ENCODE results near the gene LDHD. TPM values are rescaled to one million over a fixed set of nuclear protein-coding genes. Genes with fewer than 3 reads are reported as not detected.
"Not testable (repeated sequence)": the region's sequence is repeated elsewhere in the genome, so short reads cannot be mapped to it uniquely, and the experiment has no call there.

Gene LDHD
- total RNA-seq, 2 experiments from 2014 or later, result 0.18 to 0.28 TPM

DNA sequence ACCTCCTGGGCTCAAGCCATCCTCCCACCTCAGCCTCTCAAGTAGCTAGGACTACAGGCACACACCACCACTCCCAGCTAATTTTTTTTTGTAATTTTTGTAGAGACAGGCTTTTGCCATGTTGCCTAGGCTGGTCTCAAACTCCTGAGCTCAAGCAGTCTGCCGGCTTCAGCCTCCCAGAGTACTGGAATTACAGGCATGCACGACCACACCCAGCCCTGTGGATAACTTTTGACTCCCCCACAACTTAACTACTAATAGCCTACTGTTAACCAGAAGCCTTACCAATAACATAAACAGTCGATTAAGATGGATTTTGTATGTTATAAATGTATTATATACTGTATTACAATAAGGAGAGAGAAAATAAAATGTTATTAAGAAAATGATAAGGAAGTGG lies 25.0 kb downstream of the LDHD start:
- CTCF ChIA-PET, result interaction anchor here (1.7 kb wide), 1 partner anchor 20 kb away, joined by 7 read pairs; no protein-coding TSS in a partner anchor
- H3K27ac Mint-ChIP-seq; H3K27me3 Mint-ChIP-seq; H3K9me3 Mint-ChIP-seq; H3K4me3 Mint-ChIP-seq; POLR2A ChIA-PET; H3K36me3 Mint-ChIP-seq (ENCODE audit: low read depth); DNase-seq: not testable (repeated sequence)
- peaks cover 13% of the 10 kb centered on the region for H3K4me1 Mint-ChIP-seq

DNA sequence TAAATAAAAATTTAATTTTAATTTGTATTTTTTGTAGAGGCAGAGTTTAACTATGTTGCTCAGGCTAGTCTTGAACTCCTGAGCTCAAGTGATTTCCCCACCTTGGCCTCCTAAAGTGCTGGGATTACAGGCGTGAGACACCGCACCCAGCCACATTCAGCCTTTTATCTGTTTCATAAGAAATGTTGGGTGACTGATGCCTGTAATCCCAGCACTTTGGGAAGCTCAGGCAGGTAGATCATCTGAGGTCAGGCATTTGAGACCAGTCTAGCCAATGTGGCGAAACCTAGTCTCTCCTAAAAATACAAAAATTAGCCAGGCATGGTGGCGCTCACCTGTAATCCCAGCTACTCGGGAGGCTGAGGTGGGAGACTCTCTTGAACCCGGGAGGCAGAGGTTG lies 25.7 kb downstream of the LDHD start:
- POLR2A ChIA-PET, result interaction anchor here (1.0 kb wide), 1 partner anchor 38 kb away, joined by 4 read pairs; no protein-coding TSS in a partner anchor
- CTCF ChIA-PET, result interaction anchor here (0.7 to 1.7 kb wide), 2 partner anchors 15 to 20 kb away, joined by 3 to 7 read pairs; no protein-coding TSS in a partner anchor

DNA sequence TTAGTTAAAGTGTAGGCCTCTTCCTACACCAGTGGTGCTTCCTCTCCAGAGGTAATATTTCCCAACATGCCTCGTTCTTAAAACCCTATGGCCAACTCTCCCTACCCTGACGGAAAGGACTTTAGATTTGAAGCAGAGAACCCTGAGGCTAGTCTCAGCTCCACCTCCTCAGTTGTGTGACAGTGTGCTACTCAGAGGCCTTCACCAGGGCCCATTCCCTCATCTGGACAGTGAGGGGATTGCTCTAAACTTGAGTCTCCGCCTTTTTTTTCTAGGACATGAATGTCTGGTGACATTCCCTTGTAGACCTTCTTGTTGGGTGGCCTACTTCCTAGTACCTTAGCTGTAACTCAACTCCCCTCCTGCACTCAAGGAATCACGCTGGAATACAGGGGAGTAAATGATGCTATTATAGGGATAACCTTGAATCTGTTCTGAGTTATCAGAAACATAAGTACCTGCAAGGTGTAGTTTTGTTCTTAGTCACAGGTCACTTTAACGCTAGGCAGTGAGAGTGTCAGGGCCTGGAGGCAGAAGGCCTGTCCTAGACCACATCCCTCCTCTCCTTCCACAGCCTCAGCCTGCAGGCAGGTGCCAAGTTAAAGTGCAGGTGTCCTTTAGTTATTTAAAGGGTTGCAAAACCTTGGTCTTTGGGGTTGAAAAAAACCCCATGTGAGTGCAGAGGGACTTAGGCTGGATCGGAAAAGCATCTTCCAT lies 26.9 kb downstream of the LDHD start:
- Mint-ChIP-seq H3K27ac (no peak overlapping the region), H3K9me3 (no peaks in the 10 kb centered on the region), H3K4me3 (no peak overlapping the region), H3K36me3 (ENCODE audit: low read depth) (peaks cover 11% of the 10 kb centered on the region), H3K27me3 (no peaks in the 10 kb centered on the region), H3K4me1 (peaks cover 13% of the 10 kb centered on the region)
- no peak for DNase-seq
- ChIA-PET CTCF (interaction anchor here (1.4 to 1.7 kb wide), 3 partner anchors 9 to 21 kb away, joined by 3 to 7 read pairs (median 4); no protein-coding TSS in a partner anchor), POLR2A (interaction anchor here (1.0 to 1.5 kb wide), 2 partner anchors 9 to 37 kb away, joined by 4 read pairs; no protein-coding TSS in a partner anchor)

More for the DNA sequence above, 25.7 kb downstream of the LDHD start:
- not testable (repeated sequence) for H3K4me3 Mint-ChIP-seq; H3K27ac Mint-ChIP-seq; DNase-seq; H3K36me3 Mint-ChIP-seq (ENCODE audit: low read depth); H3K27me3 Mint-ChIP-seq; H3K9me3 Mint-ChIP-seq
- peaks cover 11% of the 10 kb centered on the region for H3K4me1 Mint-ChIP-seq

DNA sequence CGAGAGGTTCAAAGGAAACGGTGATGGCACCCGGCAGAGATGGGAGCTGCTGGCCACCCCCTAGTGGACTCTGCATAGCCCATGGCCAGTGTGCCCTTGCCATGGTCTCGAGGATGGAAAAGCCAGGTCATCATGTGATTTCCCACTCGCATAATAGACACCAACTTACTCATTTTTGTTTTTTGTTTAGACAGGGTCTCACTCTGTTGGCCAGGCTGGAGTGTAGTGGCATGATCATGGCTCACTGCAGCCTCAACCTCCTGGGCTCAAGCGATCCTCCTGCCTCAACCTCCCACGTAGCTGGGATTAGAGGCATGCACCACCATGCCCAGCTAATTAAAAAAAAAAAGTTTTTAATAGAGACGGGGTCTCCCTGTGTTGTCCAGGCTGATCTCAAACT lies 27.6 kb downstream of the LDHD start:
- Mint-ChIP-seq H3K9me3 (no peaks in the 10 kb centered on the region), H3K27me3 (no peaks in the 10 kb centered on the region), H3K4me1 (peaks cover 14% of the 10 kb centered on the region), H3K36me3 (ENCODE audit: low read depth) (peaks cover 12% of the 10 kb centered on the region), H3K27ac (no peak overlapping the region), H3K4me3 (no peak overlapping the region)
- CTCF ChIA-PET, result interaction anchor here (1.3 to 1.6 kb wide), 3 partner anchors 9 to 91 kb away, joined by 3 to 4 read pairs (median 3); partner anchors contain the start of gene ZNRF1
- POLR2A ChIA-PET, result interaction anchor here (1.5 kb wide), 1 partner anchor 9 kb away, joined by 4 read pairs; no protein-coding TSS in a partner anchor
- no peak for DNase-seq

DNA sequence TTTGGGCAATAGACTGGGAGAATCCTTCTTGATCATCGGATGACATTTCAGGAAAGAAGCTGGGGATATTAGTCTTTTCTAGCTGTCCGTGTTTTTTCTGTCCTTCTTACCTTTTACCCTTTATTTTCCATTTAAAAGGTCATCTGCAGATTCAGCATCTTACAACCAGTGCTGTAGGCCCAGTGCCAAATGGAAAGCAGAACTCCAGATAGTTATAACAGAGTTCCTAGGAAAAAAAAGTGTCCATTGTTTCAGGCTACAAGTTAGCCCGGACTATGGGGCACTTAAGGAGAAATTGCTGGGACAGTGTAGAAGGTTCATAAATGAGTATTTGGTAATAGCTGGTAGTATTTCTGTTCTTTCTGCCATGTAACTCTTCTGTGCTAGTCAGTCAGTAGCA lies 28.4 kb downstream of the LDHD start:
- Mint-ChIP-seq H3K9me3 (no peaks in the 10 kb centered on the region), H3K4me3 (no peak overlapping the region), H3K27ac (no peak overlapping the region), H3K4me1 (peaks cover 14% of the 10 kb centered on the region), H3K27me3 (no peaks in the 10 kb centered on the region), H3K36me3 (ENCODE audit: low read depth) (peaks cover 12% of the 10 kb centered on the region)
- no peak for DNase-seq
- ChIA-PET POLR2A (no interaction called here), CTCF (interaction anchor here (1.0 to 1.3 kb wide), 3 partner anchors 11 to 90 kb away, joined by 3 read pairs; partner anchors contain the start of gene ZNRF1)

DNA sequence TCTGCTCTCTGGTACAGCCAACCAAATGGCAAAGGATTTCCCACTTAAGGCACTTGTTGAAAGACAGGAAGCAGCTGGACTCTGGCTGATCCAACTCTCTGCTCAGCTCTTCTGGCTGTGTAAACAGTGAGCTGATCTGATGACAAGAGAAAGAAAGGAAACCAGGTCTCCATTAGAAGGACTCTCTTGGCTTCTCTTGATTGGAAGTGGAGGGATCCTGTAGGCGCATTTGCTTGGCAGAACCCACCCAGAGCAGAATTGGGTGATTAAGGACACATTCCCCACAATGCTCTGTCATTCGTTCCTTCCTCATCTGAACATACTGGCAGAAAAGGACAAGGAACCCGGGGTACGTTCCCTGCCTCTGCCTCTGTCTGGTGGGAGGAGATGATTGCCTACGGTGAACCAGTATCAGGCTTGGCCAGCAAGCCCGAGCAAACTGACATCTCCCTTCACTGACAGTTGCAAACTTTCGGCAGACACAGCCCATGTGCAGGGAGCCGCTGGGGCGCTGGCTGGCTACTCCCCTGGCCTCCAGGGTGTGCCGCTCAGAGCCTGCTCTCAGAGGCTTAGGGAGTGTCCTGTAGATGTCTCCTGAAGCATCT lies 29.1 kb downstream of the LDHD start:
- POLR2A ChIA-PET, result no interaction called here
- CTCF ChIA-PET, result interaction anchor here (1.0 to 1.2 kb wide), 2 partner anchors 12 to 24 kb away, joined by 3 read pairs; no protein-coding TSS in a partner anchor

DNA sequence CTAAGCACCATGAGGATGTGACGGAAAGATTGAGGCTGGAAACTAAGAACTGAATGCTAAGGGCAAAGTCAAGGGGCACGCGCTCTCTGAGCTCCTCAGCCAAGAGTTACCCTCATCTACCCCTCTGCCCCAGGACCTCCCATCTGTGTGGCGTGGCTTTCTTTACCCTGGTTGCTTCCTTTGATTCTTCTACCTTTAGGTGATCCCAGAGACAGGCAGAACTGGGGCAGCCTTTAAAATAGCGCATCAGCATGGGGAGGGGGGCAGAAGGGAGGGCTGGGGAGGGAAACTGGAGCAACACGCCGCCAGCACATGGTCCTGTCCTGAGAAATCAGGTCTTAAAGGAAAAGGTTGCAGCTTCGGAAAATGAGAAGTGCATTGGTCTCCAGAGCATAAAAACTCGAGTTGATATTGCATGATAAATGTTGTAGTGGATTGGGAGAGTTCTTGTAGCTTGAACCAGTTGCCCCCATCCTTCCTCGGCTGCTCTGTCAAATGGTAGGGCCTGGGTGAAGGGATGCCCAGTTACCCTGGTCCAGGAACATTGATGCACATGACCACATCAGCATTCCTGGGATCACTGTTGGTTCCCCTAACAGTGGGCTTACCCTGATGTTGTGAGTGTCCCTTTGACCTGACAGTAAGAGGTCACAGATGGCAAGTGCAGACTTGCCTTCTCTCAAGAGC lies 29.7 kb downstream of the LDHD start:
- H3K36me3 Mint-ChIP-seq (ENCODE audit: low read depth), result peaks cover 12% of the 10 kb centered on the region
- H3K4me3 Mint-ChIP-seq, result no peak overlapping the region
- H3K4me1 Mint-ChIP-seq, result peaks cover 14% of the 10 kb centered on the region
- DNase-seq, result no peak
- H3K27ac Mint-ChIP-seq, result no peak overlapping the region
- ChIA-PET POLR2A (no interaction called here), CTCF (no interaction called here)
- no peaks in the 10 kb centered on the region for H3K27me3 Mint-ChIP-seq
- H3K9me3 Mint-ChIP-seq, result no peaks in the 10 kb centered on the region

More for the DNA sequence above, 29.1 kb downstream of the LDHD start:
- Mint-ChIP-seq H3K36me3 (ENCODE audit: low read depth) (peaks cover 12% of the 10 kb centered on the region), H3K4me1 (peaks cover 14% of the 10 kb centered on the region), H3K9me3 (no peaks in the 10 kb centered on the region), H3K4me3 (no peak overlapping the region), H3K27me3 (no peaks in the 10 kb centered on the region), H3K27ac (no peak overlapping the region)
- no peak for DNase-seq

DNA sequence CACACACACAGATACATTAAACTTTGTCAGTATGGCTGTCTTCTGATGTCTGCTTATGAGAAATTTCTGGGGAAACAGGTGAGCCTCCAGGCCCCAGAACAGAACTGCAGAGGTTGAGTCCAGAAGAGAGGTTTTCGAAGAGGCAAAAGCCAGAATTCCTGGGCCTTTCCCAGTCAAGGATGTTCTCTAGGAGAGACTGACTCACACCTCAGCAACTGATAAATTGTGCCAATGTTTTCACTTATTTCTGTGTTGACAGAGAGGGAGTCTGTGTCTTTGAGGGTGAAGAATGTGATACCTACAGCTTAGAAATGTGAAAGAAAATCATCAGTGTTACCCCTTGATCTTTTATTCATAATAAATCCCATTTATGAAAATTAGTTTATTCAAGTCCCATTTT lies 30.3 kb downstream of the LDHD start:
- H3K36me3 Mint-ChIP-seq (ENCODE audit: low read depth), result peaks cover 12% of the 10 kb centered on the region
- H3K27ac Mint-ChIP-seq, result no peak overlapping the region
- no peak for DNase-seq
- no peak overlapping the region for H3K4me3 Mint-ChIP-seq
- POLR2A ChIA-PET, result interaction anchor here (1.0 kb wide), 1 partner anchor 25 kb away, joined by 4 read pairs; no protein-coding TSS in a partner anchor
- no peaks in the 10 kb centered on the region for H3K9me3 Mint-ChIP-seq
- CTCF ChIA-PET, result interaction anchor here (1.4 kb wide), 1 partner anchor 25 kb away, joined by 8 read pairs; no protein-coding TSS in a partner anchor
- H3K27me3 Mint-ChIP-seq, result no peaks in the 10 kb centered on the region
- H3K4me1 Mint-ChIP-seq, result peaks cover 16% of the 10 kb centered on the region

DNA sequence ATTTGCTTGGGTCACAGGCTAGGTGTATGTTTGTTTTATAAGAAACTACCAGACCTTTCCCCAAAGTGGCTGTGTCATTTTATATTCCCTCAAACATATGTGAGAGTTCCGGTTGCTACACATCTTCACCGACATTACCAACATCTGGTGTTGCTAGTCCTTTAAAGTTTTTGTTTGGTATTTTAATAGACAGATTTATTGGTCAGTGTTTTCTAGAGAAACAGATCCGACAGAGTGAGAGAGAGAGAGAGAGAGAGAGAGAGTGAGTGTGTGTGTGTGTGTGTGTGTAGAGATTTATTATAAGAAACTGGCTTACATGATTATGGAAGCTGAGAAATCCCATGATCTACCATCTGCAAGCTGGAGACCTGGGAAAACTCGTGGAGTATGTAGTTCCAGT lies 31.0 kb downstream of the LDHD start:
- no peak overlapping the region for H3K4me3 Mint-ChIP-seq
- POLR2A ChIA-PET, result interaction anchor here (1.0 kb wide), 1 partner anchor 25 kb away, joined by 4 read pairs; no protein-coding TSS in a partner anchor
- no peaks in the 10 kb centered on the region for H3K27me3 Mint-ChIP-seq
- DNase-seq, result no peak
- H3K4me1 Mint-ChIP-seq, result peaks cover 16% of the 10 kb centered on the region
- no peak overlapping the region for H3K27ac Mint-ChIP-seq
- H3K36me3 Mint-ChIP-seq (ENCODE audit: low read depth), result peaks cover 12% of the 10 kb centered on the region
- H3K9me3 Mint-ChIP-seq, result no peaks in the 10 kb centered on the region
- CTCF ChIA-PET, result interaction anchor here (1.4 kb wide), 1 partner anchor 26 kb away, joined by 8 read pairs; no protein-coding TSS in a partner anchor

DNA sequence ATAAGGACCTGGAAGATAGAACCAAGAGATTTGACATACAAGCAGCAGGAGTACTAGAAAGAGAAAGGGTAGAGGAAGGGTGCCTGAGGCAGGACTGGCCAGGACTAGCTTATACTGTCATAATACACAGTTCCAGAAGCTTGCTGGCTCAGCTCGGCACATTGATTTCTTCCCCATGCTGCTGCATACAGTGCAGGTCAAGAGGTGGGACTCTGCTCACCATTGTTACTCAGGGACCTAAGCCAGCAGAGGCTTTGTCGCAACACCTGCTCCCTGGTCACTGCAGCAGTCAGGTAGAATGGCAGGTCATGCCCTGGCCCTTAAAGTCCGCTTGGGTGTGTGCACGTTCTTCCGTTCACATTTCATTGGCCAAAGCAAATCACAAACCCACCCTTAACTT lies 32.8 kb downstream of the LDHD start:
- CTCF ChIA-PET, result no interaction called here

DNA sequence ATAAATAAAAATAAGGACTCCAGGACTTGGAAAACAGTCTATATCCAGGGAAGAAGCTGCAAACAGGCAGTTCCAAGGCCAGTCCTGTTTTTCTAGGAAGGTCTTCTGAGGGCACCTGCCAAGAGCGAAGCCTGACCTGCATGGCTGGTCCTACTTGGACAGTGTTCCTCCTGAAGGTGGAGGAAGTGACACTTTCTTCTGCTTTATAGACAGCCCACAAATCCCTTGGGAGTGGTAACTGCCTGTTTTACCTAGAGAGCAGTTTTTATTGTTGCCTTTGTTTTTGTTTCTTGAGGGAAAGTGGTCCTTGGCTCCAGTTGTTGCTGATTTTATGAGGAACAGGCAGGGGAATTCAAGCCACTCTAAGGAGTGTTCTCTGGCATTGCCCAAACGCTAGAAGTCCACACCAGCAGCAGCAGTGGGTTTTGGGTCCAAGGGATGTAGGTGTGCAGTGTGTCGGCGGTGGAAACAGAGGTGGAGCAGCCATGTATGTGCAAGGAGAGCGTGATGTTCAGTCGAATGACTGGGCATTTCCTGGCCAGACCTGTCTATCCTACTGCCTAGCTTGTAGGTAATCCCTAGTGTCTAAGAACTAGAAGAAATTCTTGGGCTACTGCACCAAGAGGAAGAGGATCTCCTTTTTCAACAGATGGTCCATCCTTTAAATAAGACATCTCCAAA lies 35.3 kb downstream of the LDHD start:
- peaks cover 23% of the 10 kb centered on the region for H3K36me3 Mint-ChIP-seq (ENCODE audit: low read depth)
- no peak overlapping the region for H3K27ac Mint-ChIP-seq
- no peaks in the 10 kb centered on the region for H3K27me3 Mint-ChIP-seq
- peaks cover 9% of the 10 kb centered on the region for H3K9me3 Mint-ChIP-seq
- H3K4me3 Mint-ChIP-seq, result no peak overlapping the region
- DNase-seq, result no peak
- CTCF ChIA-PET, result no interaction called here
- H3K4me1 Mint-ChIP-seq, result peaks cover 21% of the 10 kb centered on the region
- POLR2A ChIA-PET, result no interaction called here

More for the DNA sequence above, 32.8 kb downstream of the LDHD start:
- no peak overlapping the region for H3K4me3 Mint-ChIP-seq
- DNase-seq, result no peak
- no peak overlapping the region for H3K27ac Mint-ChIP-seq
- H3K27me3 Mint-ChIP-seq, result no peaks in the 10 kb centered on the region
- peaks cover 5% of the 10 kb centered on the region for H3K4me1 Mint-ChIP-seq
- peaks cover 12% of the 10 kb centered on the region for H3K36me3 Mint-ChIP-seq (ENCODE audit: low read depth)
- POLR2A ChIA-PET, result no interaction called here
- H3K9me3 Mint-ChIP-seq, result no peaks in the 10 kb centered on the region

DNA sequence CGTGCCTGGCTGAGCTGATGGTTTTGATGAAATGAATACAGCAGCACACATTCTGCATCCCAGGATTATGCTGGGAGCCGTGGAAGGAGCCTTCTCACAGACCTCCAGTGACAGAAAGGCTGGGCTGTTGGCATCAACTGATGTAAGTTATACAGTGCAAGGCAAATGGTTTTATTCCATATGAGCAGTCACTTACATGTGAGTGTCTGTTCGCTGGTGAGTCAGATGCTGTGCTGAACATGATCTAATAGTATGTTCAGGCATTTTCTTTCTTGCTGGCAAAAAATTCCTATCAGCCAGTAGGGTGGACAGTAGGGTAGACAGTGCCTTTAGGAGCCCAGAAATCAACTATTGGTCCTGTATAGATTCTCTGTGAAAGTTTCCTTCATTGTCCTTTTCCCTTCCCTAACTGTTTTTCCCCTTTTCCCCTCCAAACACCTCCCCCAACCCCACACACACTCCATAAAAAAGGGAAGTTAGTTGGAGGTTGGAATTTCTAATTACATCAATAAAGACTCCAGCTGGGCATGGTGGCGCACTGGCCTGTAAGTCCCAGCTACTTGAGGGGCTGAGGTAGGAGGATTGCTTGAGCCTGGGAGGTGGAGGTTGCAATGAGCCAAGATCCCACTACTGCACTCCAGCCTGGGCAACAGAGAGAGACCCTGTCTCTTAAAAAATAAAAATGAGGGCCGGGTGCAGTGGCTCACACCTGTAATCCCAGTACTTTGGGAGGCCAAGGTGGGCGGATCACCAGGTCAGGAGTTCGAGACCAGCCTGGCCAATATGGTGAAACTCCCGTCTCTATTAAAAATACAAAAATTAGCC lies 36.2 kb downstream of the LDHD start:
- H3K27me3 Mint-ChIP-seq, result no peaks in the 10 kb centered on the region
- H3K4me3 Mint-ChIP-seq, result no peak overlapping the region
- no peak overlapping the region for H3K27ac Mint-ChIP-seq
- H3K36me3 Mint-ChIP-seq (ENCODE audit: low read depth), result peaks cover 24% of the 10 kb centered on the region
- peaks cover 9% of the 10 kb centered on the region for H3K9me3 Mint-ChIP-seq
- no peak for DNase-seq
- POLR2A ChIA-PET, result no interaction called here
- peaks cover 29% of the 10 kb centered on the region for H3K4me1 Mint-ChIP-seq
- CTCF ChIA-PET, result interaction anchor here (1.6 kb wide), 1 partner anchor 19 kb away, joined by 4 read pairs; no protein-coding TSS in a partner anchor

Data from activated CD4-positive, alpha-beta memory T cell treated with anti-CD3 and anti-CD28 coated beads, Interleukin-2, amount 10 ng/mL, durations not matched to agents 7 days and 5 days (primary cell).